Erythroblast (primary cell): ENCODE data around the gene RAP1GAP.

ENCODE experiments used
- GATA1 ChIP-seq: IDR thresholded peaks from 2 replicates; pipeline ENCODE4 v1.6.1; 2011; ENCODE audit warnings: low read depth, mild to moderate bottlenecking, control low read depth, low read length, moderate library complexity
- POLR2A ChIP-seq: IDR thresholded peaks from 2 replicates; pipeline ENCODE4 v1.6.1; 2011; ENCODE audit warnings: mild to moderate bottlenecking, low read length

GRCh38 chr1:21586222-21586621 is 82.9 kb downstream of the RAP1GAP start:
- TF ChIP-seq POLR2A (no peak), GATA1 (no peak)
